DMS153 treated with DMSO at 0.1 percent for 48 hours (cell line): ENCODE data around the gene NEURL3.

Source experiments
- DNase-seq: peaks from one replicate; lab custom pipeline; 2025; ENCODE audit not compliant: unreplicated experiment; lab: John Stamatoyannopoulos, UW

The NEURL3 gene

DNA sequence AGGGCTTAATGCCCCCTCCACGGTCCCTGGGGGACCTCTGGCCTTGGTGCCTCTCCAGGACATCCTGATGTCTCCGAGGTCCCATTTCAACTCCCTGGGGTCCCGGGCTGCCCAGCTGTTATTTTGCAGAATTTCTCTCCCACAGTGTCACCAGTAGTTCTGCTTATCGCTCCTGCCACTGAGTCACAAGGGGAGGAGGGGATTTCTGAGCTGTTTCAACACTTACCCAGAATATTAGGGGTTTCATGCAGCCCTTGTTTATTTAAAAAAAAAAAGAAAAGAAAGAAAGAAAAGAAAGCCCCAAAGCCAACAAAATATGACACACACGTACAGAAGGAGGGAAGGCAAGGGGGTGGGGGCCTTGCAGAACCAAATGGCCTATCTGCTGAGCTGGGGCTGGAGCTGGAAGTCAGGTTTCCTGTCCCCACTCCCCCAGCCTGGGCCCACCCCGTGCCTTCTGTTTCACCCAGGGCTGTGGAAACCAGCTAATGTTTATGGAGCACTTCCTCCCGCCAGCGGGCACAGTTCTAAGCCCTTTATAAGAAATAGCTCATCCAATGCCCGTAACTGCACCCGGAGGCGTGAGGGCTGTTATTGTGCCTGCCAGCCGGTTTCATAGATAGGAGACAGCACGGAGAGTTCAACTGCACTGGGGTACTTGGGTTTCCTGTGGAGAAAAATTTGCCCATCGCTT, 23.0 kb upstream of the NEURL3 start:
- DNase-seq, result no peak

GRCh38 chr2:96527286-96528005, 22.3 kb upstream of the NEURL3 start:
- DNase-seq, result no peak

DNA sequence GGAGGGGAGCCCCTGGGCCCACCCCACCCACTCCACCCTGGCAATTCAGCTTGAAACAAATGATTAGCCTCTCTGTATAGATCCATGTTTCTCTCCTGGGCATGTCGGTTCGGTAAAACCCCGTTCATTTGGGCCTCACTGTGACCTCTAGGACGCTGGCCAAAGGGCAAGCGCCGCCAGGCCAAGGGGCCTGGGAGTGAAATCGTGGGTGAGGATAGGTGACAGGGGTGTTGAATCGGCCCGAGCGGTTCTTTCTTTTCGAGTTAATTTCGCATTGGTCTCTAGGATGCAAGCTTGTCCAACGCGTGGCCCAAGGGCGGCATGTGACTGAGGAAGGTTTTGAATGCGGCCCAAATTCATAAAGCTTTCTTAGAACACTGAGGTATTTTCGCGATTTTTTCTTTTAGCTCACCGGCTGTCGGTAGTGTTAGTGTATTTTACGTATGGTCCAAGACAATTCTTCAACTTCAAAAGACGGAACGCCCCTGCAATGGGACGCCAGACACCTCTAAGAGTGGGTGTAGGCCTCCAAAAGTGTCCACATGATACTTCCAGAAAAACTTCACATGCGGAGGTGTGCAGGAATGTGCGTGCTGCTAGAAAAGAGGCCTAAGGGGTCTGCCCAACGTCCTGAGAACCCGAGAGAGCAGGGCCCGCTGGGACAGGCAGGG, 21.6 kb upstream of the NEURL3 start:
- DNase-seq, result no peak

DNA sequence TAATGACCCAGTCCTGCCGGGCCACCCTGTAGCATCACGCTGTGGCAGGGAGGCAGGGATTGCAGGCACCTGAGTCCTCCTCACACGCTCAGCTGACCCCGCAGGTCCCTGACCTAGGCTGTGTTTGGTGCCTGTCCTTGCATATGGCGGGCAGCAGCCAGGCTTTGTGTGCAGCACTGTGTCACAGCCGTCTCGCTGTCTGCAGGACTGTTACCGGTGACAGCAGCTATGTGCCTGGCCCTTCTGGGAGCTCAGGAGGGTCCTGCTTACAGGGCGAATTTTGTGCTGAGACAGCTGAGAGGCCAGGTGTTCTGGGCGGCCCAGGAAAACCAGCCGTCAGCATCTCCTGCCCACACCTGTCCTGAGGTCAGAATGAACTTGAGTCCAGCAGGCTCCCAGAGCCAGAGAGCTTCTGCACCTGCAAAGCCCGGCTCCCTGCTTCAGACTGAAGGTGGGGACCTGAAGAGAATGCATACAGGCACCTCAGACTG, 21.0 kb upstream of the NEURL3 start:
- no peak for DNase-seq

- DNase-seq, result no peak
Measured at GRCh38 chr2:96525211-96525507, 20.0 kb upstream of the NEURL3 start.

- no peak for DNase-seq
Measured at GRCh38 chr2:96524482-96525210, 19.5 kb upstream of the NEURL3 start.

- no peak for DNase-seq
Measured at GRCh38 chr2:96523659-96524481, 18.7 kb upstream of the NEURL3 start.

- no peak for DNase-seq
Measured at GRCh38 chr2:96522304-96523203, 17.4 kb upstream of the NEURL3 start.

DNA sequence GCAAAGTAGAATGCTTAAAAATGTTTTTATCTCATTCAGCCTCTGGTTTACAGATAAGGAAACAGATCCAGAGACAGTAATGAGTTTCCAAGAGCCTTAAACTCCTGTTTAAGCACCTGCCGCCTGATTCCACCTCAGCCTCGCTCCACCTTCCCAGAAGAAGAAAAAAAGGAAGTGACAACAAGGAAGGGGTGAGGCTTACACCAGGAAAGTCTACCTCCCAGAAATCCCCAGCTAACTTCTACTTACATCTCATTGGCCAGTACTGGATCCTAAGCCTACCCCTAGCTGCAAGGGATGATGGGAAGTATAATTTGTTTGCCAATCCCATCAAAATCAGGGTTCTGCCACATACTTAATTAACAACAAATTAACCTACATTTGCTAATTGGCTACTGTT, 16.1 kb upstream of the NEURL3 start:
- no peak for DNase-seq

DNA sequence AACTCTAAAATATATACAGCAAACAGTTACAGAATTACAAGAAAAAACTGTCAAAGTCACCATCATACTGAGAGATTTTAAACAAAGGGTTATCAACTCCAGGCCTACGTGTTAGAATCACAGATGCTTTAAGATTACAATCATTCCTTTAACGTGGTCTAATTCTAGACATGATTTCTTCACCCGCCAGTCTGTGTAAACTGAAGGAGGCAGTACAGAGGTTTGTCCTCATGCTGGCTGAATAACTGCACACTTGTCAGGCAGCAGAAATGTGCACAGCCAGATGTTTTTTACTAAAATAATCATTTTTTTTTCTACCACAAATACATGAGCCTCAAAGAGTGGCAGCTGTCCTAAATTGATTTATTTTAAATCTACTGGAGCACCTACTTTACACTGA, 15.5 kb upstream of the NEURL3 start:
- DNase-seq, result no peak

DNA sequence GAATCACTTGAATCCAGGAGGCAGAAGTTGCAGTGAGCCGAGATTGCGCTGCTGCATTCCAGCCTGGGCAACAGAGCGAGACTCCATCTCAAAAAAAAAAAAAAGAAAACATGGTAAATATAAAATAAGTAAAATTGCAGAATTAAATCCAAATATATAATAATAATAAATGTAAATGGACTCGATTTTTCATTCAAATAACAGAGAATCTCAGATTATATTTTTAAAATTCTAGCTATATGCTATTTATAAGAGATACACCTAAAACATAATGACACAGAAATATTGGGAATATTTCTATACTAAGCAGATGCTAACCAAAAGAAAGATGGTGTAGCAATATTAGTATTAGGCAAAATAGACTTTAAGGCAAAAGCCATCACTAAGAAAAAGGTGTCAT, 15.1 kb upstream of the NEURL3 start:
- DNase-seq, result no peak

GRCh38 chr2:96517079-96517478, 11.9 kb upstream of the NEURL3 start:
- no peak for DNase-seq

DNA sequence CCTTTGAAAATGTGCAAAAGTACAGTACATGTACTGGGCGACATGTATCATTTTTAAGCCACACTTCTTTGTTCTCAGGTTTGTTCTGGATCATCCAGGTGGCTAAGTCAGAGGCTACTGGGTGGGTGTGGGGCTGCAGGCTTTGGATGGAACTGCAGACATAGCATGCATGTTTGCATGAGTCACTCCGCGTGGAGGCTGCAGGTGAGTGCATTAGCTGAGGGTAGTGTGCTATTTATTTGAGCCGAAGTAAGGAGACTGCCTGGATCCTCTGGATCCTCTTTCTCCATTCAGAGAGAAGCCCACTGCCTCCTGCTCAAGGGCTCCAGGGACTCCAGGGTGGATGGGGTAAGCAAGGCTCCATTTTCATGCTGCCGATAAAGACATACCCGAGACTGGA, 9.4 kb upstream of the NEURL3 start:
- DNase-seq, result no peak

DNA sequence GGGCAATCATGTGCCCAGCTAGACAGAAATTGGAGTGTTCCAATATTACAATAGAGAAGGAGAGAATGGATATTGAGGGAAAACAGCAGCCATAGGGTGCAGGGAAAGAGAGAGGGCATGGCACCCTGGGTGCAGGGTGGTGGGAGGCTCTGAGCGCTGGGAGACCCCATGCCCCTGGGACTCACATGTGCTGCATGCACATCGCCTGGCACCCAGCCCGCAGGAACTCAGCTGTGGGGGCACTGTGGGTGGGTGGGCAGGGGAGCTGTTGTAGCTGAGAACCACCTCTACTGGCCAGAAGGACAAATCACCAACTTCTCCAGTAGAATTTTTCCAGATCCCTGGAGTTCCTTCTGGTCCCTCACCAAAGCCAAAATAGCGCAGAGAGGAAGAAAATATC, 7.2 kb upstream of the NEURL3 start:
- DNase-seq, result no peak

- no peak for DNase-seq
Measured at GRCh38 chr2:96511851-96512250, 6.7 kb upstream of the NEURL3 start.

- DNase-seq, result no peak
Measured at GRCh38 chr2:96510931-96511595, 5.9 kb upstream of the NEURL3 start.

DNA sequence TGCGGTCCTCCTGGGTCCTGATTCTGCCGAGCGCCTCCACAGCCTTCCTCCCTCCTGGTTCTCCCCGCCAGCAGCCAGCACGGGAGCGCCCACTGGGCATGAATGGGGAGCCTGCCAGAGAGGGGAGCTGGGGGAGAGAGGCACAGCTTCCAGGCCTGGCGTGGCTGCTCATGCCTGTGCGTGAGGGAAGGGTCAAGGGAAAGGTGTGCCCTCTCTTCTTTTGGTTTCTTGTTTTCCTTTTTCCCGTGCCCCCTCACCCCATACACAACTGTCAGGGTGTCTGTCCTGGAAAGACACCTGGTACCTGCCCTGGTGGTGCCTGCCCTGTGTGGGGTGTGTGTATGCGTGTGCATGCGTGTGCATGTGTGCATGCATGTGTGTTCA, 4.7 kb upstream of the NEURL3 start:
- DNase-seq, result no peak

DNA sequence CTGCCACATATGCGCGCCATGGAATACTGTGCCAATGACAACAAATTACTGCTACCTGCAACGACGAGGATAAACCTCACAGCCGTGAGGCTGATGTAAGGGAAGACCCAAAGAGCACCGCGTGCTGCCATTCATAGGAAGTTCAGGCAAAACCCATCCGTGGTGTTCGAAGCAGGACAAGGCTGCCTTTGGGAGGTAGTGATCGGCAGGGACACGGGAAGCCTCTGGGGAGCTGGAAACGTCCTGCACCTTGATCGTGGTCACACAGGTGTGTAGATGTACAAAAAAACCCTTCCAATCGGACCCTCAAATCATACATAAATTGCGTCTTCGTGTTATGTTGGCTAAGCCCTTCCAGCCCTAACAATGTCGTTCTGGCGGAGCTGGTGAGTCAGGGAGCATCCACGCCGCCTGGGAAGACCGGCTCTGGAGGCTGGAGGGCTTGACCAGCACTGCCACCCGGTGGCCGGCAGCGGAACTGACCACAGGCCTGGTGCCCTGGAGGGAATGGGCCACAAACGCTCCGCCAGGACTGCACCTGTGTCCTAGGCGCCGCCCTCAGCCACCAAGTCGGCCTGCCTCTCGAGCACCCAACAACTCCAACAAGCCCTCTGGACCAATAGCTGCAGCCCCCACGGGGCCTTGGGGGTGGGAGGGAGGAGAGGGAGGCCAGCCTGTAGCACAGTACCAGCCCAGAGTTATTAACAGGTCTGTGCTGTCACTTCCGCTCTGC, 4.1 kb upstream of the NEURL3 start:
- DNase-seq, result peak; percentile 85
